ENCODE results near the gene CA10. TPM values are rescaled to one million over a fixed set of nuclear protein-coding genes. Genes with fewer than 3 reads are reported as not detected.

The CA10 gene
- total and polyA plus RNA-seq, 2 of the 4 experiments (the other 2 are of a cell fraction): not detected

GRCh38 chr17:51638971-51639370 is 519.5 kb downstream of the CA10 start:
- in situ Hi-C loops (cut with MboI; ENCODE audit: low sequenced_read_pairs): no loop called here
- ATAC-seq (ENCODE audit: low read depth): no peak

More at GRCh38 chr17:51638971-51639370, 519.5 kb downstream of the CA10 start:
- Histone ChIP-seq H3K9me3 (ENCODE audit: control insufficient read depth, insufficient read depth, low read length) (peaks cover 16% of the 10 kb centered on the region), H4K91ac (ENCODE audit: insufficient read depth, low read depth, low read length) (no peak overlapping the region), H3K9me1 (ENCODE audit: insufficient read depth, low read length) (no peaks in the 10 kb centered on the region), H3K4me2 (ENCODE audit: low read depth, low read length) (no peak overlapping the region), H4K5ac (ENCODE audit: low read depth, low read length) (no peak overlapping the region), H3K18ac (ENCODE audit: low read depth, low read length) (no peak overlapping the region), H2BK15ac (ENCODE audit: low read depth, low read length) (no peak overlapping the region), H2AK9ac (replicated peaks; ENCODE audit: low read depth, low read length, poor library complexity) (no peak overlapping the region), H3K4me1 (ENCODE audit: control insufficient read depth, insufficient read depth, low read length) (no peaks in the 10 kb centered on the region), H2AFZ (replicated peaks; ENCODE audit: low read length, poor library complexity) (no peak overlapping the region), H3K4ac (ENCODE audit: low read depth, low read length) (no peak overlapping the region), H3K27me3 (ENCODE audit: control insufficient read depth, insufficient read depth, low read length) (no peaks in the 10 kb centered on the region), H3K14ac (replicated peaks; ENCODE audit: low read depth, low read length) (no peak overlapping the region), H3K4me3 (ENCODE audit: insufficient read depth, low read depth, low read length) (no peak overlapping the region), H4K8ac (ENCODE audit: low read depth in 2 of 2, low read length in 2 of 2) (no peak overlapping the region), H2BK20ac (ENCODE audit: low read depth, low read length) (no peak overlapping the region), H3K27ac (ENCODE audit: insufficient read depth, low read length) (no peak overlapping the region), H3K36me3 (ENCODE audit: control insufficient read depth, insufficient read depth, low read length) (no peaks in the 10 kb centered on the region), H3K56ac (ENCODE audit: extremely low read depth, insufficient read depth, low read length) (no peak overlapping the region), H3K23ac (ENCODE audit: low read depth, low read length) (no peak overlapping the region), H3K9ac (ENCODE audit: low read depth, low read length) (no peak overlapping the region), H3K79me1 (ENCODE audit: low read depth in 1 of 2, low read length in 2 of 2) (no peaks in the 10 kb centered on the region), H2AK5ac (ENCODE audit: low read depth, low read length) (no peak overlapping the region), H4K20me1 (ENCODE audit: insufficient read depth, low read length) (no peaks in the 10 kb centered on the region), H2BK120ac (ENCODE audit: low read depth, low read length) (no peak overlapping the region), H2BK5ac (ENCODE audit: low read depth, low read length, poor library complexity, severe bottlenecking) (no peak overlapping the region)
- dilution Hi-C loops (cut with HindIII; ENCODE audit: low sequenced_read_pairs, unreplicated experiment): no loop called here
- CTCF ChIA-PET: no interaction called here
- DNase-seq: no peak
- intact Hi-C loops (cut with micrococcal nuclease): no loop called here
- POLR2A ChIA-PET (ENCODE audit: unreplicated experiment): no interaction called here
- WGBS, 2 experiments (ENCODE audit: extremely low coverage in 2 of 2, insufficient read length in 1 of 2): 7% methylated on average over 4 of the region's 6 CpGs; no CpG with 5 or more reads in 1 of the 2 experiments
- TF ChIP-seq RAD21 (IDR thresholded peaks at IDR 0.05; ENCODE audit: low read length): no peak
- TF ChIP-seq FOS (IDR thresholded peaks at IDR 0.05; ENCODE audit: low read depth, low read length): no peak
- no peak for TF ChIP-seq MAFK (IDR thresholded peaks at IDR 0.05; ENCODE audit: low read depth, low read length)
- no TSS peak for BruUV-seq (replicated peaks)
